CD4-positive, alpha-beta T cell (primary cell): ENCODE results near the gene ILK. TPM values are rescaled to one million over a fixed set of nuclear protein-coding genes. Genes with fewer than 3 reads are reported as not detected.

Experiments
- ATAC-seq: fragments of 200-7000 bp; cut with Tn5 transposase; one replicate; pipeline ENCODE4 v1.10.0; 2022; ENCODE audit warnings: mild to moderate bottlenecking; ENCODE audit not compliant: poor library complexity
- CTCF ChIA-PET: fragments of 350-600 bp; sonication (Branson Sonifier 250); formaldehyde crosslinking; loops from one replicate; lab custom pipeline; 2021; ENCODE audit warnings: antibody characterized with exemption, inconsistent platforms; lab: Charles Lee
- POLR2A ChIA-PET: fragments of 350-600 bp; sonication (Branson Sonifier 250); formaldehyde crosslinking; loops from one replicate; lab custom pipeline; 2021; ENCODE audit warnings: antibody characterized with exemption, inconsistent platforms; lab: Charles Lee
- DNase-seq, 14 experiments: peaks; one replicate each; pipeline ENCODE4 v3.0.0-alpha.2; 2013 to 2020; ENCODE audit warnings: mixed read lengths in 2 of 14
- H3K27ac ChIP-seq, 2 donors: one replicate each; pipeline versions ENCODE4 v1.5.1 to v1.7.0; 2013; ENCODE audit warnings: low read length in 2 of 2, low read depth in 1 of 2, mild to moderate bottlenecking in 1 of 2
- H3K27me3 ChIP-seq, 2 experiments: 1 replicate in 1 of 2; 2 replicates in 1 of 2; pipeline versions ENCODE4 v1.6.1 to v1.7.0; 2013; ENCODE audit warnings: low read length in 2 of 2, control low read depth in 1 of 2, mild to moderate bottlenecking in 1 of 2, moderate library complexity in 1 of 2; ENCODE audit not compliant: insufficient read depth in 2 of 2, control insufficient read depth in 1 of 2
- H3K36me3 ChIP-seq: one replicate; pipeline ENCODE4 v1.6.1; 2013; ENCODE audit warnings: low read length, control low read depth; ENCODE audit not compliant: insufficient read depth
- H3K4me1 ChIP-seq: one replicate; pipeline ENCODE4 v1.6.1; 2013; ENCODE audit warnings: low read length, control low read depth; ENCODE audit not compliant: insufficient read depth
- H3K4me3 ChIP-seq: one replicate; pipeline ENCODE4 v1.5.1; 2013; ENCODE audit warnings: mild to moderate bottlenecking, low read length, moderate library complexity
- H3K9me3 ChIP-seq, 2 experiments: 1 replicate in 1 of 2; 2 replicates in 1 of 2; pipeline versions ENCODE4 v1.6.1 to v1.7.0; 2013; ENCODE audit warnings: low read length in 2 of 2, mild to moderate bottlenecking in 2 of 2, control low read depth in 1 of 2, moderate library complexity in 1 of 2; ENCODE audit not compliant: control insufficient read depth in 1 of 2, insufficient read depth in 1 of 2
- H3K27ac Mint-ChIP-seq: one replicate; pipeline ENCODE4 v1.8.0; 2020; ENCODE audit warnings: mixed read lengths
- H3K27me3 Mint-ChIP-seq: one replicate; pipeline ENCODE4 v1.8.0; 2021; ENCODE audit warnings: mixed read lengths
- H3K36me3 Mint-ChIP-seq: one replicate; pipeline ENCODE4 v1.8.0; 2021; ENCODE audit warnings: low read depth, mixed read lengths
- H3K4me1 Mint-ChIP-seq: one replicate; pipeline ENCODE4 v1.8.0; 2021; ENCODE audit warnings: low read depth, mixed read lengths
- H3K4me3 Mint-ChIP-seq: one replicate; pipeline ENCODE4 v1.8.0; 2020; ENCODE audit warnings: mild to moderate bottlenecking, mixed read lengths
- H3K9me3 Mint-ChIP-seq: one replicate; pipeline ENCODE4 v1.8.0; 2020; ENCODE audit warnings: mixed read lengths
- CTCF ChIP-seq: fragments of 200-600 bp; IDR thresholded peaks from one replicate; pipeline ENCODE4 v1.8.0; 2022; ENCODE audit warnings: antibody characterized with exemption, mild to moderate bottlenecking
- intact Hi-C, 2 experiments: fragments of 100-400 bp; cut with DNase I in 1 of 2; cut with micrococcal nuclease in 1 of 2; formaldehyde crosslinking; loops; one replicate each; pipeline versions ENCODE4 v1.15.1 to v1.9.0; 2023 to 2025; cut with DNase I, micrococcal nuclease
- total RNA-seq, 174 experiments: library from RNA in 2 of 174; stranded (reverse) in 2 of 174; gene quantifications; one replicate each; pipeline ENCODE4 v1.2.3 and lab custom pipeline; 2021 to 2026

ILK gene
- total RNA-seq, 2 experiments from 2014 or later: 19.2 to 21.0 TPM

- Histone ChIP-seq H3K27ac (peak overlapping the region; percentile 72 to 76), H3K4me3 (peak overlapping the region; percentile 22), H3K9me3 (no peaks in the 10 kb centered on the region), H3K36me3 (no peaks in the 10 kb centered on the region), H3K27me3 (no peaks in the 10 kb centered on the region), H3K4me1 (peaks cover 52% of the 10 kb centered on the region)
- DNase-seq (peak in 9 of 14 experiments; percentile 18 to 64 (median 42)), ATAC-seq (peak; percentile 70)
- Mint-ChIP-seq H3K27ac (no peak overlapping the region), H3K36me3 (no peaks in the 10 kb centered on the region), H3K27me3 (no peaks in the 10 kb centered on the region), H3K4me1 (no peaks in the 10 kb centered on the region), H3K4me3 (no peak overlapping the region), H3K9me3 (no peaks in the 10 kb centered on the region)
- intact Hi-C loops: no loop called here
- no peak for TF ChIP-seq CTCF
- ChIA-PET CTCF (interaction anchor here (0.7 to 1.7 kb wide), 3 partner anchors 21 to 204 kb away, joined by 3 to 5 read pairs (median 3); partner anchors contain the start of gene TAF10), POLR2A (interaction anchor here (0.8 to 5.1 kb wide), 10 partner anchors 9 to 166 kb away, joined by 3 to 41 read pairs (median 6); partner anchors contain the start of genes ARFIP2, DCHS1, MRPL17 and TAF10)
These were observed 43.5 kb downstream of the ILK start for GRCh38 chr11:6646918-6647679.

- H3K4me3 ChIP-seq: no peak overlapping the region
- Mint-ChIP-seq H3K36me3 (no peaks in the 10 kb centered on the region), H3K4me1 (no peaks in the 10 kb centered on the region), H3K27ac (no peak overlapping the region), H3K9me3 (no peaks in the 10 kb centered on the region), H3K27me3 (no peaks in the 10 kb centered on the region), H3K4me3 (no peak overlapping the region)
- POLR2A ChIA-PET: interaction anchor here (0.9 to 5.1 kb wide), 9 partner anchors 8 to 166 kb away, joined by 3 to 41 read pairs (median 8); partner anchors contain the start of genes ARFIP2, DCHS1, MRPL17 and TAF10
- intact Hi-C loops: no loop called here
- H3K36me3 ChIP-seq: no peaks in the 10 kb centered on the region
- ATAC-seq (no peak), DNase-seq (no peak)
- H3K27ac ChIP-seq: peak overlapping the region; percentile 72 to 76
- H3K9me3 ChIP-seq: no peaks in the 10 kb centered on the region
- H3K27me3 ChIP-seq: no peaks in the 10 kb centered on the region
- no peak for TF ChIP-seq CTCF
- CTCF ChIA-PET: interaction anchor here (1.7 kb wide), 1 partner anchor 20 kb away, joined by 5 read pairs; no protein-coding TSS in a partner anchor
- H3K4me1 ChIP-seq: peaks cover 52% of the 10 kb centered on the region
These were observed 44.3 kb downstream of the ILK start for GRCh38 chr11:6647836-6648235.

- no peaks in the 10 kb centered on the region for H3K27me3 Mint-ChIP-seq
- DNase-seq: peak in 1 of 14 experiments; percentile 18
These were observed 44.9 kb downstream of the ILK start for GRCh38 chr11:6648501-6648900.

More at GRCh38 chr11:6648501-6648900, 44.9 kb downstream of the ILK start:
- Histone ChIP-seq H3K4me1 (peaks cover 54% of the 10 kb centered on the region), H3K4me3 (no peak overlapping the region), H3K9me3 (no peaks in the 10 kb centered on the region), H3K36me3 (no peaks in the 10 kb centered on the region), H3K27ac (no peak overlapping the region), H3K27me3 (no peaks in the 10 kb centered on the region)
- ATAC-seq: no peak
- Mint-ChIP-seq H3K36me3 (no peaks in the 10 kb centered on the region), H3K4me1 (no peaks in the 10 kb centered on the region), H3K4me3 (no peak overlapping the region), H3K27ac (no peak overlapping the region), H3K9me3 (no peaks in the 10 kb centered on the region)
- TF ChIP-seq CTCF: no peak
- POLR2A ChIA-PET: interaction anchor here (0.9 to 5.1 kb wide), 3 partner anchors 29 to 36 kb away, joined by 3 to 40 read pairs (median 32); partner anchors contain the start of genes MRPL17, TAF10 and TPP1
- CTCF ChIA-PET: interaction anchor here (1.7 to 2.4 kb wide), 2 partner anchors 19 to 35 kb away, joined by 5 to 12 read pairs; partner anchors contain the start of gene MRPL17
- intact Hi-C loops: no loop called here
